ENCODE data around the gene APOE.

DNA sequence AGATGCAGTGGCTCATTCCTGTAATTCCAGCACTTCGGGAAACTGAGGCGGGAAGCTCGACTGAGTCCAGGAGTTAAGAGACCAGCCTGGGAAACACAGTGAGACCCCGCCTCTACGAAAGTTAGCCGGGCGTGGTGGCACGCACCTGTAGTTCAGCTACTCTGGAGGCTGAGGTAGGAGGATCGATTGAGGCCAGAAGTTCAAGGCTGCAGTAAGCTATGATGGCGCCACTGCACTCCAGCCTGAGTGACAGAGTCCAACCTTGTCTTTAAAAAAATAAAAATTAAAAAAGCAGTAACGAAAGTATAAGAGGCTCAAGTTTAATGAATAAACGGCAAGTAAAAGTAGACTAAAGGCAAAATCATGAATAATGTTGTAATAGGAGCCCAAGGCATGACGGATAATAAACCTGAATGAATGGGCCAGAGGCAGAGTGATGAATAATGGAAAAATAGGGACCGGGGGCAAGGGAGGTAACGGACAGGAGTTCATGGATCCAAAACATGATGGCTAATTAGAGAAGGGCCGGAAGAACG, 15.7 kb upstream of the APOE start:
- no peak for TF ChIP-seq POLR2A (IDR thresholded peaks at IDR 0.05)
- TF ChIP-seq, protein P1, sequence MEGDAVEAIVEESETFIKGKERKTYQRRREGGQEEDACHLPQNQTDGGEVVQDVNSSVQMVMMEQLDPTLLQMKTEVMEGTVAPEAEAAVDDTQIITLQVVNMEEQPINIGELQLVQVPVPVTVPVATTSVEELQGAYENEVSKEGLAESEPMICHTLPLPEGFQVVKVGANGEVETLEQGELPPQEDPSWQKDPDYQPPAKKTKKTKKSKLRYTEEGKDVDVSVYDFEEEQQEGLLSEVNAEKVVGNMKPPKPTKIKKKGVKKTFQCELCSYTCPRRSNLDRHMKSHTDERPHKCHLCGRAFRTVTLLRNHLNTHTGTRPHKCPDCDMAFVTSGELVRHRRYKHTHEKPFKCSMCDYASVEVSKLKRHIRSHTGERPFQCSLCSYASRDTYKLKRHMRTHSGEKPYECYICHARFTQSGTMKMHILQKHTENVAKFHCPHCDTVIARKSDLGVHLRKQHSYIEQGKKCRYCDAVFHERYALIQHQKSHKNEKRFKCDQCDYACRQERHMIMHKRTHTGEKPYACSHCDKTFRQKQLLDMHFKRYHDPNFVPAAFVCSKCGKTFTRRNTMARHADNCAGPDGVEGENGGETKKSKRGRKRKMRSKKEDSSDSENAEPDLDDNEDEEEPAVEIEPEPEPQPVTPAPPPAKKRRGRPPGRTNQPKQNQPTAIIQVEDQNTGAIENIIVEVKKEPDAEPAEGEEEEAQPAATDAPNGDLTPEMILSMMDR (IDR thresholded peaks at IDR 0.05) = no peak

Data from right lobe of liver (tissue), 4 donors.